Fibroblast of lung (primary cell): ENCODE measurements around the gene TTLL4.

Experiments used
- CTCF ChIP-seq, 2 donors: IDR thresholded peaks in 1 of 2; conservative IDR thresholded peaks in 1 of 2; 1 replicate in 1 of 2; 2 replicates in 1 of 2; pipeline ENCODE4 v1.5.1; 2011 to 2012; ENCODE audit warnings: low read length in 2 of 2, control low read depth in 1 of 2, inconsistent platforms in 1 of 2, low read depth in 1 of 2, mild to moderate bottlenecking in 1 of 2
- EZH2 ChIP-seq: IDR thresholded peaks from 2 replicates; pipeline ENCODE4 v1.5.1; 2012; ENCODE audit warnings: low read length, control low read depth, mild to moderate bottlenecking; ENCODE audit errors: missing control alignments

DNA sequence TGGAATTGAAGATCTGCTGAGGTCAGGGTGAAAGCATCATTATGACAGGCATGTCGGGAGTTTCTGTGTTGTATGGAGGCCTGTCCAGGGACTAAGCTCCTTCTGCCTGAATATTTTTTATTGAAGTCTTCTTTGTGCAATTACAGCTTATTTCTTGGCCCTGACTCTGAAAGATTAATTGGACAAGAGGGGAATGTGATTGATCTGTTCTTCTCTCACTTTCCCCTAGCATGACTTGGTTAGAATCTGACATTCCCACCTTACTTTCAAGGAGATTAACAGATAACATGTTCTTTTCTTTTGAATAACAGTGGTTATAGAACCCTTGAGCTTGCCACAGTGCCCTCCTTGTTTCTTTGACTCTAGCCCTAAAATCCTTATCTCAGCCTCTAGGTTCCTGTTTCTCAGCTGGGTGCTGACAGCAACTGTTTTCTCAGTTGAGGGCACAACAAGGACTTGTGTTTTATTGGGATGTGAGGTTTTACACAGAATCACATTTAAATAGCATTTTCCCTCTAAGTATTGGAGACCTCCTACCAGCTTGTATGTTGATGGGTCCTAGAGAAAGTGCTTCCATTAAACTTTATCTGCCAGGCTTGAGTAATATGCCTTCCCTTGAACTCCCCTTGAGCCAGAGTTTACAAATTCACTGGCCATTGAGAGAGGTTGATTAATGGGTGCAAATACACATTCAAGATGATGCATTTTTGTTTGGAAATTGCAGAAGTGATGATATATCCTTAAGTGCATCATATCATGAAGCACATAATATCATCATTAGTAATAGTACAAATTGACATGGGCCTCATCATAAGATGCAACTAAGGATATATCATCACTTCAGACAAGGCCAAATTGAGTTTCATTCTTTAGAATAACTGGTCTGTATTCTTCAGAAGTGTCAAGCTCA lies 12.5 kb downstream of the TTLL4 start:
- TF ChIP-seq CTCF (conservative IDR thresholded peaks at IDR 0.05 in 1 of 2, IDR thresholded peaks at IDR 0.05 in 1 of 2; ENCODE audit: low read depth in 1 of 2, low read length in 2 of 2) (no peak), EZH2 (no peak)
